Stimulated activated naive B cell treated with anti-CD40 and anti-IgM and Interleukin-4, amounts not matched to agents 10 μg/mL and 1 μg/mL and 100 μg/mL, for 72 hours (primary cell): ENCODE results near the gene NRARP.

Source experiments
- ATAC-seq, 2 donors: fragments of 150-1000 bp; cut with Tn5 transposase; replicated peaks; 2 replicates each; pipeline ENCODE4 v1.10.0; 2021; ENCODE audit warnings: moderate library complexity in 1 of 2
- DNase-seq: peaks from one replicate; pipeline ENCODE4 v3.0.0; 2021
- H3K27ac Mint-ChIP-seq: one replicate; pipeline ENCODE4 v1.8.0; 2022; ENCODE audit warnings: mild to moderate bottlenecking, mixed read lengths
- H3K27me3 Mint-ChIP-seq, 2 donors: one replicate each; pipeline ENCODE4 v1.8.0; 2022; ENCODE audit warnings: mixed read lengths in 2 of 2
- H3K36me3 Mint-ChIP-seq, 2 donors: one replicate each; pipeline ENCODE4 v1.8.0; 2022; ENCODE audit warnings: mixed read lengths in 2 of 2, mild to moderate bottlenecking in 1 of 2
- H3K4me1 Mint-ChIP-seq, 2 donors: one replicate each; pipeline ENCODE4 v1.8.0; 2022; ENCODE audit warnings: mixed read lengths in 2 of 2, mild to moderate bottlenecking in 1 of 2
- H3K4me3 Mint-ChIP-seq, 2 donors: one replicate each; pipeline ENCODE4 v1.8.0; 2022; ENCODE audit warnings: mild to moderate bottlenecking in 2 of 2, mixed read lengths in 2 of 2, moderate library complexity in 1 of 2
- H3K9me3 Mint-ChIP-seq, 2 donors: one replicate each; pipeline ENCODE4 v1.8.0; 2022; ENCODE audit warnings: mixed read lengths in 2 of 2, mild to moderate bottlenecking in 1 of 2

NRARP gene

DNA sequence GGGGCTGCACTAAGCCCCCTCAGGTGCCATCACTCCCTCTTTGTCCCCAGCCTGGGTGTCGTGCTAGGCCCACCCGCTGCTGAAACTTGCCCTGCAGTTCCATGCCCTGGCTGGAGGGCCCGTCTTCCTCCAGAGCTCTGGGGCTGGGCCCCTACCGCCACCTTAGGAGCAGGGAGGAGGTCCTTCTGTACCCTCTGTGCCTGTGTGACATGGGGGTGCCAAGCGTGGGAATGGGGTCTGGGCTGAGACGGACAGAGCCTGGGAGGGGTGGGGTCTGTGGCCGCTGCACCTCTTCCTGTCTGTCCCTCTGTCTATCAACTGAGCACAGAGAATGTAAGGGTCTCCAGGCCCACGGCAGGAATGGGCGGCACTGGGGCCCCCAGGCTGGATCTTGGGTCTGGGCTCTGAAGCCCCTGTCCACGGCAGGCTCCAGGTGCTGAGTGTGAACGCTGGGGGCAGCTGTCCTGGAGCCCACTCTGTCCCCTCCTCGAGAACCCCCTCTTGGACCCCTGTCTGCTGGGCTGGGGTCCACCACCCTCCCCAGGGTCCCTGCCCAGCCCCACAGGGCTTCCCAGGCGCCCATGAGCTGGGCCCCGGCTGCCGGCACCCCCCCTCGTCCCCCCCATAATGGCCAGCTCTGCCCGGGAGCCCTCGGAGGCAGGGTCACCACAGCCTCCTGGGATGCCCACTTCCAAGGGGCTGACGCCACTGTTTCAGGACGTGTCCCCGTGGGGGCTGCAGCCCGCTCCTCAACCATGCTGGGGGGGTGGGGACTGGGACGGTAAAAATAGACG, 15.8 kb upstream of the NRARP start:
- Mint-ChIP-seq H3K9me3 (no peaks in the 10 kb centered on the region), H3K27me3 (peaks cover 0 to 3% of the 10 kb centered on the region in 2 donors), H3K36me3 (no peaks in the 10 kb centered on the region), H3K4me1 (peaks cover 16 to 36% of the 10 kb centered on the region in 2 donors), H3K4me3 (no peak overlapping the region), H3K27ac (no peak overlapping the region)
- DNase-seq (no peak), ATAC-seq (no peak)

DNA sequence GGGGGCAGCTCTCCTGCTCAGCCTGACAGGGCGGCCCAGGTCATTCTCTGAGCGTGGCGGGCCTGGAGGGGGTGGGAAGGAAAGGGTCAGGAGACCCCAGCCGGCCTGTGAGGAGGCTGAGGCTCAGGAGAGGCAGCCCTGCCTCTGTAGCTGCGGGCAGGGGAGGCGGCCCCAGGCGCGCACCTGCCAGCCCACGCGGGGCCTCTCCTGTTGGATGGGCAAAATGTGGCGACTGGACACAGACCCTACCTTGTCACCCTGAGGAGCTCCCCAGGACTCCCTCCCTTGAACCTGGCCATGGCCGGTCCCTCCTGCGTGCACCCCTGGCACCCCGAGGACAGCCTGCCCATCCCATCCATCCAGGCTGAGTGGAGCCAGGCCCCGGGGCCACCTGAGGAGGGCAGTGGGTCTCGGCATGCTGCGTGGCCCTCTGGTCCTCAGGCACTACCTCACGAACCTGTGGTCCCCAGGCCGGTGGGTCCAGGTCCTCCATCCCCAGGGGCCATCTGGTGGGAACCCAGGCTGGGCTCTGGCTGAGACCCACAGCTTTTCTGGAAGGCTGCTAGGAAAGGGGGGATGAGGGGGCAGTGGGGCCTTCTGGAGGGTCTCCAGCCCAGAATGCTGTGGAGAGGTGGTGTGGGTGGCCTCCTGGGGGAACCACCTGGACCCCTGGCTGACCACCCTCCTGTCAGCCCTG, 15.1 kb upstream of the NRARP start:
- Mint-ChIP-seq H3K4me1 (peaks cover 16 to 36% of the 10 kb centered on the region in 2 donors), H3K36me3 (no peaks in the 10 kb centered on the region), H3K27me3 (peaks cover 0 to 3% of the 10 kb centered on the region in 2 donors), H3K27ac (no peak overlapping the region), H3K9me3 (no peaks in the 10 kb centered on the region), H3K4me3 (no peak overlapping the region)
- no peak for ATAC-seq
- DNase-seq = no peak

DNA sequence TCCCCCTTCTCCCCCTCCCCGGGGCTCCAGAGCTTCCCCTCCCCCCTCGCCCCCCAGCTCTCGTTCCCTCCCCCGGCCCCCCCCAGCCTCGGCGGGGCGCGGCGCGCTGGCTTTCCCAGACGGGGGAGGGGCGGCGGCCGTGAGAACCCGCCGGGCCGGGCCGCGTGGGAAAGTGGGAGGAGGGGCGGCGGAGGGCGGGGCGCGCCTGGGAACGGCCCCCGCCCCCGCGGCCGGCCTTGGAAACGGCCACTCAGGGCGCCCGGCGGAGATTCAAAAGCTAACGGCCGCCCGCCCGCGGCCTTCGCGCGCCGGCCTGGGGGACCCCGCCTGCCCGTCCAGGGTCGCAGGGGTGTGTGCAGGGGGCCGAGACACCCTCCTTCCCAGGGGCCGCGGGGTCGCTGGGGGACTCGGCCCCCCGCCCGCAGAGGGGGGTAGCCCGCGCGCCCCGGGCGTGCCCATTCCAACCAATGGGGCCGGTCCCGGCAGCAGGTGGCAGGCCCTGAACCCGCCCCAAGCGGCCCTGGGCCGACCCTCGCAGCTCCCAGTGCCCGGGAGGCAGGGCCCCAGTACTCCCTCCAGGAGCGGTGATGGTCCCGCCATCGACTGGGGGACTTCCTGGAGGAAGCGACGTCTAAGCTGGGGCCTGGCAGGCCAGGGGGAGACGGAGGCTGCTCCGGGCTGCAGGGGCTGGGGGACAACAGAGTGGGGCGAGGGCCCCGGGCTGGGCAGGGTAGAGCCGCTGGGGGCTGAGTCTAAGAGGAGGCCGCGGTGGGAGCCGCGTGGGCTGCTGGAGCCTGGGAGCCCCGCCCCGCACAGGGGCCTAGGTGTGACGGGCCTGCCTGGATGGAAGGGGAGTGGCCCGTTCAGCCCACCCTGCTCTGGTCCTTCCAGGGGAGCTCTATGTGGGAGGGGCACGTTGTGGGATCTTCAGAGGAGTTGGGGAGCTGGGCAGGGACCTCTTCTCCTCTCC, 14.2 kb upstream of the NRARP start:
- Mint-ChIP-seq H3K4me3 (peak overlapping the region in 1 of 2 donors; percentile 62), H3K36me3 (no peaks in the 10 kb centered on the region), H3K9me3 (no peaks in the 10 kb centered on the region), H3K4me1 (peaks cover 14 to 29% of the 10 kb centered on the region in 2 donors), H3K27me3 (peaks cover 0 to 3% of the 10 kb centered on the region in 2 donors), H3K27ac (peak overlapping the region; percentile 20)
- peak; percentile 9 for DNase-seq
- ATAC-seq = peak; percentile 25 to 35

DNA sequence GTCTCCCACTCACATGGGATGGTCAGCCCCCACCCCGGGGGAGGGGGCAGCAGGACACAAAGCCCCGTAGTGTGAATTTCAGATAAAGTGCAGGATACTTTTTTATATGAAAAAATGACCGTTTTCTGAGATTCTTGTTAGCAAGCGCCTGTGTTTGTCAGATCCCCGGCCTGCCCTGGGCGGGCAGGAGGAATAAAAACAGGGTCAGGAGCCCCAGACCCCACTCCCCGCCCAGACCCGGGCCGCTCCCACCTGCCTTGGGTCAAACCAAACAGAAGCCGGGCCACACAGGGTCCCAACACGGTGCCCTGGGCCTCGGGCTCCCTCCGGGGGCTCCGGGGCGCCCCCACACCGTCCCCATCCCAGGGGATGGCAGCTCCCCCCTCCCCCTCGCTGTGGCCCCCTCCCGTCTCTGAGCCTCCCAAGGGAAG, 13.5 kb upstream of the NRARP start:
- Mint-ChIP-seq H3K4me3 (no peak overlapping the region), H3K9me3 (no peaks in the 10 kb centered on the region), H3K27me3 (peaks cover 0 to 3% of the 10 kb centered on the region in 2 donors), H3K36me3 (no peaks in the 10 kb centered on the region), H3K27ac (no peak overlapping the region), H3K4me1 (peaks cover 12 to 22% of the 10 kb centered on the region in 2 donors)
- no peak for DNase-seq
- ATAC-seq = no peak

DNA sequence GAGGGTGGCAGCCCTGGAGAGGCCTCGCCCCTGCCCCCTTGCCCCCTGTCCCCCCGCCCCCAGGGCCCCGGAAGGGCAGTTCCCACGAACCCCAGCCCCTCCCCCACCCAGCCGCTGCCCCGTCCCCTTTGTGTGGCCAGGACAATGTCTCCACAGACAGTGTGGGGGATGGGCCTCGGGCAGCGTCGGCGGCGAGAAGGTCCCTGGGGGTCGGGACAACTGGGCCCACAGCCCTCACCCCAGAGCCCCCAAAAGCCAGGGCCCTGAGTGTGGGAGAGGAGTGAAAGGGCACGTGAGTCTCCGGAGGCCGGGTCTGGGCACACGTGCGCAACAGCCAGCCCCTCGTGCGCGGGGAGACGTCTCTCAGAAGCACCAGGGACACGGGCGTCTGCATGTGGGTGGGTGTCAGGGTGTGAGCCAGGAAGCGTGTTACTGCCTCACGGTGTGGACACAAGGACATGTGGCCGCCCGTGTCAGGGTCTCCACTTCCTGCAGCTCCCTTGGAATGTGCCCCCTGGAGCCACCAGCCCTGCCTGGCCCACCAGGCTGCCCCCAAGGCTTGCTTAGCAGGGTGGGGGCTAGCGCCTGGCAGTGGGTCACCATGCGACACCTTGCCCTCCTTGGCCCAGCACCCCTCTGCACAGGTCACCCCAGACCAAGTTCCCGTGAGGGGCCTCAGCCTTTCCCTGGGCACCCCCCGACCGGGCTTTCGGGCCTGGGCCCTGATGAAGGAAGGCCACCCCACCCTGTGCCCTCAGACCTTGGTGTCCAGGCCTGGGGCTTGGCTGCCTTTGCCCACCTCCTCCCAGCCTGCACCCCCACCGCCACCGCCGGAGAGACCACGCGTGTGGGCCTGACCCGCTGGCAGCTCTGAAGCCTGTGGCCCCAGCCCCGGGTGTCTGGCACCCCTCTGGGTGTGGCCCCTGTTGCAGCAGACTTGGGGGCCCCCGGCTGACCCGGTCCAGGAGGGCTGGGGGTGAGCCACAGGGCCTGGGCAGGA, 12.8 kb upstream of the NRARP start:
- Mint-ChIP-seq H3K27me3 (peaks cover 0 to 3% of the 10 kb centered on the region in 2 donors), H3K4me3 (no peak overlapping the region), H3K9me3 (no peaks in the 10 kb centered on the region), H3K27ac (no peak overlapping the region), H3K36me3 (no peaks in the 10 kb centered on the region), H3K4me1 (peaks cover 9 to 16% of the 10 kb centered on the region in 2 donors)
- ATAC-seq (no peak), DNase-seq (no peak)

DNA sequence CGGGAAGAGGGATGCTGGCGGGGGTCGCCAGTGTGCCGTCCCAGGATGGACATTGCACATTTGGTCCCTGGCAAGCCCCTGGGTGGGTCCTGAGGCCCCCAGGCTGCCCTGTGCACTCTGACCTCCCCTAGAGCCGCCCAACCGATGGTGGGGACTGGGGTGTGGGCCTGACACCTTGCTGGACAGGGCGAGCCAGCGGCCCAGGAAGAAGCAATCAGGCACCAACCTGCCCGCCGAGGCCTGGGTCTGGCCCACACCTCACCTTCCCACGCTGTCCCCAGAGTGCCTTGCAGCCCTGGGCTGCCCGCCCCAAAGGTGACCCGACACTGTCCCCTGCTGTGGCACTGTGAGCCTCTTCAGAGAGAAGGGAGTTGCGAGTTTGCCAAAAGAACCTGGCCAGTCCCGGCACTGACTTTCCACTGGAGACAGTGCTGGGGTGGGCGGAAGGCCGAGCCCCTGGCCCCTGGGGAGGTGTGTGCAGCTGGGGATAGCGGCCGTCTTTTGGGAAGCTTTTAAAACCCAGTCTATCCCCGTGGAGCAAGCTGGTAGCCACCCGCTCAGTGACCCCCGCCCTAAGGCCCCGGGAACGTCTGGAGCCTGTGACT, 12.0 kb upstream of the NRARP start:
- peaks cover 5 to 8% of the 10 kb centered on the region in 2 donors for H3K4me1 Mint-ChIP-seq
- DNase-seq = no peak
- H3K36me3 Mint-ChIP-seq = no peaks in the 10 kb centered on the region
- peaks cover 0 to 3% of the 10 kb centered on the region in 2 donors for H3K27me3 Mint-ChIP-seq
- no peak for ATAC-seq
- no peak overlapping the region for H3K27ac Mint-ChIP-seq
- H3K4me3 Mint-ChIP-seq = no peak overlapping the region
- H3K9me3 Mint-ChIP-seq = no peaks in the 10 kb centered on the region

DNA sequence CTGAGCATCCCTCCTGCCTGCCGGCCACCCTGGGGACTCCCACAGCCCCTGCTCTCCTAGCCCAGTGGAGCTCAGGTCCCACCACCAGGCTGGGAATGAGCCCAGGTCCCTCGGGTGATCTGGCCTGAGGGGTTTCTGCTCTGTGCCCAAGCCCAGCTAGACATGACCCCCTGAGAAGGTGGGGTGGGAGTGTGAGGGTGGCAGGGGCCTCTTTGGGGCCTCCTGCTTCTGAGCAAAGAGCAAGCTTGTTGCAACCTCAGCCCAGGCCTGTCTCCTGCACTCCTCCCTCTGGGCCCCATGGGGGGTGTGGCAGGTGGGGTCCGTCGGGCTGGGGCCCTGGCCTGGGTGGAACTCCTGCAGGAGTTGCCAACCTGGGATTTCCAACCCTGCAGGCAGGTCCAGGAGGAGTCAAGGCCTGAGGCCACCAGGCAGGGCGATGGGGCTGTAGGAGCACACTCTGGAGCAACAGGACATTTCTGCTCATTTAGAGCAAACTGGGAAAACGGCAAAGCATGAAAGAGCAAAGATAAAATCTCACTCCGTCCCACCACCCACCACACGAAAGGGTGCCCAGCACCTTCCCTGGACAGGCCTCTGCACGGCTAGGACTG, 11.4 kb upstream of the NRARP start:
- Mint-ChIP-seq H3K4me1 (peaks cover 3 to 7% of the 10 kb centered on the region in 2 donors), H3K9me3 (no peaks in the 10 kb centered on the region), H3K36me3 (no peaks in the 10 kb centered on the region), H3K27ac (no peak overlapping the region), H3K27me3 (peaks cover 0 to 3% of the 10 kb centered on the region in 2 donors), H3K4me3 (no peak overlapping the region)
- DNase-seq = no peak
- ATAC-seq = no peak

DNA sequence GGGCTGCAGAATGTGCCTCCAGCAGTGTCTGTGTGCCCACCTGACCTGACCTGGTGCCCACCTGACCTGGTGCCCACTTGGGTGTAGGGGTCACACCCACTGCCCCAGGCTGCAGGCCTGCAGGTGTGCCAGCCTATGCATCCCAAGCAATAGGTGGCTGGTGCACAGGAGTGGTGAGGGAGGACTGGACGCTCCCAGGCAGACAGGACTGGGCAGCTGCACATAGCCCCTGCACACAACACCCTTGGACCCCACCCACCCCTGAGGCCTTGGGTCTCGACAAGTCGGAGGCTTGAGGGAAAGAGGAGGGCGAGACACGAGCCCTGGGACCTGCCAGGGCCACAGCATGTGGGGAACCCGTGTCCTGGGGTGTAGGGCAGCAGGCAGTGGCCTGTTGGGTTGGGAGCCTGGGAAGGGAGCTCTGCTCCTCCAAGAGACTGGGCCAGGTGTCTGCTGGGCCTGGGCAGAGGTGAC, 10.8 kb upstream of the NRARP start:
- no peak for ATAC-seq
- Mint-ChIP-seq H3K27me3 (peaks cover 0 to 3% of the 10 kb centered on the region in 2 donors), H3K9me3 (no peaks in the 10 kb centered on the region), H3K4me3 (no peak overlapping the region), H3K4me1 (peaks cover 3 to 7% of the 10 kb centered on the region in 2 donors), H3K36me3 (no peaks in the 10 kb centered on the region), H3K27ac (no peak overlapping the region)
- DNase-seq = no peak

DNA sequence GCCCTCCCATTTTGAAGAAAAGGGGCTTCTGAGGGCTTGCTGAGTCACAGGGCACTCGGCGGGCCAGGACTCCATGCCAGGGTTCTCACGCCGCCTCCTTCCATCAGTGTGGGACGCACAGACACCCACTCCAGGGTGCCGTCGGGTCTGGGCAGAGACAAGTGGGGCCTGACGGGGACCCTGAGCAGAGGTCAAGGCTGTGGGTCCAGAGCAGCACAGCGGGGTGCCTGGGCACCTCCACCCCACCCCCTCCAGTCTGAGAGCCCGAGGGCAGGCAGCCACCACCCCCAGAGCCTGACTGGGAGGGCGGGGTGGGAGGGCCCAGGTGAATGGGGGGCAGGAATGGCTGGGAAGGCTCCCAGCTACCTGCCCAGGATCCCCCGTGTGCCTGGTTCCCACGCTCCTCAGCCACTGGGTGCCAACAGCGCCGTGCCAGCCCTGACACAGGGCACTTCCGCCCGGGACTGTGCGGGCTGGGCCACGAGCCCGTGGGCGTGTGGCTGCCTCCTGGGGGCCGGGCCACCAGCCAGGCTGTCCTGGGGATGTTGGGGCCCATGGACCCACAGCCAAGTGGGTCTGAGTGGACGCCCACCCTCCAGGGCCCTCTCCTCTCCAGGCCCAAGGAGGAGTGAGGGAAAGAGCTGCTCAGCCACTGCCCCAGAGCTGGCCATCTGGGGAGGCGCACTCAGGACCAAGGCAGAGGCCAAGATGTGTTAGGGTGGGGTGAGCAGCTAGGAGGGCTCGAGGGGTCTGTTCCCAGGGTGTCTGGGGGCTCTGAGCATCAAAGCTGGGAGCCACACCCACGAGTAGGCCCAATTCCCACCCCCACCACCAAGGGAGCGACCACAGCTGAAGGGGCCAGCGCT, 10.1 kb upstream of the NRARP start:
- no peak for DNase-seq
- H3K27me3 Mint-ChIP-seq = peaks cover 3 to 4% of the 10 kb centered on the region in 2 donors
- H3K4me3 Mint-ChIP-seq = no peak overlapping the region
- H3K9me3 Mint-ChIP-seq = no peaks in the 10 kb centered on the region
- no peaks in the 10 kb centered on the region for H3K36me3 Mint-ChIP-seq
- H3K27ac Mint-ChIP-seq = no peak overlapping the region
- H3K4me1 Mint-ChIP-seq = peaks cover 6 to 13% of the 10 kb centered on the region in 2 donors
- no peak for ATAC-seq

DNA sequence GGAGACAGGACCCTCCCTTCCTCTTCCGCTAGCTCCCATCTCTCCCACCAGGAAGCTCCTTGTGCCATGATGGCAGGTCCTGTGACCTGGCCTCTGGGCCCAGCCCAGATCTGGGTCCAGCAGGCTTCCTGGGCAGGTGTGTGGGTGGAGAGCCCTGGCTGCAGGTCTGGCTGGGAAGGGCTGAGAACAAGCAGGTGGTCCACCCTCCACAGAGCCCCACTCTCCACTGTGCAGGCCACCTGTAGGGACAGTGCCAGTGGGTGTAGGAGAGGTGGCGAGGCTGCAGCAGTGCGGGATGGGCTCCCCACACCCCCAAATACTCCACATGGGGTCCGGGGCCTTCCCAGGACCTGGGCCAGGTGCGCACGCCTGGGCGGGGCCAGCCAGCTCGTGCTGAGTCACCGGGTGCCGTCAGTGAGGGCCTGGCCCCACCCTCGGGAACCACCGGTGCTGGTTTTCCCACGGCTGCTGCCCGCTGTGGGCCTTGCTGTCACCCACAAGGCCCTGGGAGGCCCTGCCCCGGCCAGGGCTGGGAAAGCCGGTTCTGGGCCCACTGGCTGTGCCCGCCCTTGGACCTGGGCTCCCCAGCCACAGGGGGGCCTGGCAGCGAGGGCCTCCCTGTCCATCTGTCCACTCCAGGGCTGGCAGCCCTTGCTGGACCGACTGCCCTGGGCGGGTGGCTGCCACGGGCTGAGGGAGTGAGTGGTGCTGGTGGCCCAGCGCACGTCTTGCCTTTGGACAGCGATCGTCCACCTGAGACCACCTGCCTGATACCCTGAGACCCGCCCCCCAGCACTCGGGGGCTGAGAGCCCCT, 9.3 kb upstream of the NRARP start:
- H3K4me1 Mint-ChIP-seq = peaks cover 5 to 15% of the 10 kb centered on the region in 2 donors
- no peak overlapping the region for H3K27ac Mint-ChIP-seq
- no peaks in the 10 kb centered on the region for H3K9me3 Mint-ChIP-seq
- H3K27me3 Mint-ChIP-seq = peaks cover 0 to 12% of the 10 kb centered on the region in 2 donors
- no peak overlapping the region for H3K4me3 Mint-ChIP-seq
- ATAC-seq (no peak), DNase-seq (no peak)
- no peaks in the 10 kb centered on the region for H3K36me3 Mint-ChIP-seq
